Mucosa of rectum (tissue), 2 donors: ENCODE data around the gene CEP112.
A peak's percentile ranks its signal among the peaks of the same experiment; 100 is the strongest.

ENCODE experiments used
- H3K27ac ChIP-seq, 2 donors: one replicate each; pipeline ENCODE4 v1.7.0; 2013; ENCODE audit warnings: inconsistent platforms in 2 of 2, low read depth in 2 of 2, low read length in 2 of 2
- H3K27me3 ChIP-seq, 2 donors: one replicate each; pipeline ENCODE4 v1.7.0; 2013; ENCODE audit warnings: low read length in 2 of 2; ENCODE audit not compliant: control insufficient read depth in 2 of 2, insufficient read depth in 2 of 2
- H3K36me3 ChIP-seq, 2 donors: one replicate each; pipeline ENCODE4 v1.7.0; 2013; ENCODE audit warnings: low read length in 2 of 2; ENCODE audit not compliant: control insufficient read depth in 2 of 2, insufficient read depth in 2 of 2
- H3K4me1 ChIP-seq, 2 donors: one replicate each; pipeline ENCODE4 v1.7.0; 2013; ENCODE audit warnings: low read length in 2 of 2, mild to moderate bottlenecking in 1 of 2; ENCODE audit not compliant: control insufficient read depth in 2 of 2, insufficient read depth in 2 of 2
- H3K4me3 ChIP-seq, 2 donors: one replicate each; pipeline ENCODE4 v1.7.0; 2013; ENCODE audit warnings: low read length in 2 of 2
- H3K9ac ChIP-seq, 2 donors: one replicate each; pipeline ENCODE4 v1.7.0; 2013; ENCODE audit warnings: low read length in 2 of 2, low read depth in 1 of 2, mild to moderate bottlenecking in 1 of 2
- H3K9me3 ChIP-seq, 2 donors: one replicate each; pipeline ENCODE4 v1.7.0; 2013; ENCODE audit warnings: low read length in 2 of 2; ENCODE audit not compliant: control insufficient read depth in 2 of 2
- donor health status: healthy.
- donor health status: Normal muscosa, but diverticular disease.

Gene CEP112

DNA sequence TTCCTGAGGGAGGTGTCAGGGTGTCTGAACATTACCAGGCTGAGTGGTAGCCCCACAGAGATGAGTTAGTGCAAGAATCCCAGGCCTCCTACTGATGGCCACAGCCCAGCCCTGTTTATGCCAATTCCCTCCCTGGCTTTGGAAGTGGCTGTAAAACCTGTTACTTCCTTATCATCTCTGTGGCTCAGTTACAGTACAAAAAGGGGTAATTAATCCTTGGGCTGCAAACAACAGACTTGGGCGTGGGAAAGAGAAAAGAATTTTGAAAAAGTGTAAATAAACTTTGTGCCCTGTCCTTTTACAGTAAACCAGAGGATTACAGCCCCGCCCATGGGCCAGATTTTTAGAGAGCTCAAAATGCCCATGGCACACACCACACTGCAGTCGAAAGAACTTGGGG is 557.4 kb downstream of the CEP112 start:
- H3K27me3 ChIP-seq, result no peaks in the 10 kb centered on the region
- H3K27ac ChIP-seq, result peak overlapping the region; percentile 40 to 61
- H3K9ac ChIP-seq, result no peak overlapping the region
- H3K36me3 ChIP-seq, result no peaks in the 10 kb centered on the region
- H3K4me1 ChIP-seq, result peaks cover 4 to 24% of the 10 kb centered on the region in 2 donors
- H3K9me3 ChIP-seq, result no peaks in the 10 kb centered on the region
- H3K4me3 ChIP-seq, result no peak overlapping the region

DNA sequence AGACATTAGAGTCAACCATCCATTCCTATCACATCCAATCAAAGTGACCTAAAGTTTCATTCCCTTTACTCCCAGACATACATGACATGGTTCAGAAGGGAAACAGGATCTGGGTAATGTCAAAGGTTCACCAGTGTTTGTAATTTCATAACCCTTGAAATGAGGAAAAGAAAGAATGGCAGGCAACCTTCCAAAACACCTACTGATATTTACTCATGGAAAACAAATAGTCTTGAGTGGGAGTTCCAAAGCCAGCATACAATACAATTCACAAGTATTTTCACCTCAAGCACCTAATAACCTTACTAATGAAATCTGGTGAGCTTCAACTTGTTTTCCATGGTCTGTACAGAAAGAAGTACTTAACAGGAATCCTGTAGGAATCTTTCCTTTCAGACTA is 557.9 kb downstream of the CEP112 start:
- H3K9ac ChIP-seq, result no peak overlapping the region
- peak overlapping the region; percentile 40 to 61 for H3K27ac ChIP-seq
- H3K4me1 ChIP-seq, result peaks cover 4 to 23% of the 10 kb centered on the region in 2 donors
- no peak overlapping the region for H3K4me3 ChIP-seq
- no peaks in the 10 kb centered on the region for H3K27me3 ChIP-seq
- no peaks in the 10 kb centered on the region for H3K36me3 ChIP-seq
- H3K9me3 ChIP-seq, result no peaks in the 10 kb centered on the region

DNA sequence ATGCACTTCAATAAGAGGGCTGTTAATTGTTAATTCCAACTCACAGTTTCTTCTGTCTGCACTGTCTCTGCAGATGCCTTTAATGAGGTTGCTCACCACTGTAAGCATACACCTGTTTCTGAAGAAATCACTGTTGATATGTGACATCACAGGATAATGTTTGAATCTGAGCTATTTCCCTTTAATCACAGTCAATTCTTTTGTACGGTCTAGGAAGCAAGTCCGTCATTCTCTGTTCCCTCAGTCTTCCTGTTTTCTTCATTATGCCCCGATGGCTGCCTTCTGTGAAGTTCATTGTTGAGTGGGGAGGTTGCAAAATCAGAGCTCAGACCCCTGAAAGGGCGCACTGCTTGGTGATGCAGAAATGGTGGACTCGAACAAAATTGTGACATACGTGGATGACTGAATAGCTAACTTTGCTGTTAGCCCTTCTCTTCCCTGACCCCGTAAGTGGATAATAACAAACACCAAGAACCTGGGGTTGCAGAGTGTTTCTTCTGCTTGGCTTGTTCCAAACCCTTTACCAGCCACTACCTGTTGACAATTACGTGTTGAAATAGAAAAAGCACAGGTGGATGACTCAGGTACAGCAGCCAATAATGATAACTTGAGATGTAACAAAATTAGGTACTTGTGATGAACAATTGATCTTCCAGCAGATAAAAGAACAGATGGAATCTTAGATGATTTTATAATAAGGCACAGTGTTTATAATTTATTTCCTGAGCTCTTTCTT is 558.6 kb downstream of the CEP112 start:
- no peaks in the 10 kb centered on the region for H3K9me3 ChIP-seq
- H3K27ac ChIP-seq, result peak overlapping the region; percentile 40 to 61
- no peaks in the 10 kb centered on the region for H3K27me3 ChIP-seq
- H3K9ac ChIP-seq, result no peak overlapping the region
- H3K4me1 ChIP-seq, result peaks cover 4 to 25% of the 10 kb centered on the region in 2 donors
- H3K4me3 ChIP-seq, result no peak overlapping the region
- no peaks in the 10 kb centered on the region for H3K36me3 ChIP-seq

DNA sequence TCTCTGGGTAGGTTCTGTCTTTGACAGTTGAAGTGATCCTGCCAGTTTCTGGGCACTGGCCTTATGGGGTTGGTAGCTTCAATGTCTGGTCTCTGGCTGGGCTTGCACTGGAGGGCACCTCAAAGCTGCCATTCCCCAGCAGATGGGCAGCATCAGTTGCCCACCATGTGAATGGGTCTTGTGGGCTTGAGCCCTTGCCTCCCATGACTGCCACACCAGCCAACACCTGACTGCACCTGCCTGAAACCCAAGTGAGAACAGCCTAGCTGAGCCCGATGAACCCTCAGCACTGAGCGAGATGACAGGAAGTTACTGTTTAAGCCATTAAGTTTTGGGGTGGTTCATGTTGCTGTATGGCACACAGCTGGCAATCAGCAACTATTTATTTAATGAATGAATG is 561.4 kb downstream of the CEP112 start:
- Histone ChIP-seq H3K27me3 (no peaks in the 10 kb centered on the region), H3K4me1 (peaks cover 14 to 40% of the 10 kb centered on the region in 2 donors), H3K27ac (peak overlapping the region; percentile 13 to 34), H3K36me3 (no peaks in the 10 kb centered on the region), H3K9ac (no peak overlapping the region), H3K9me3 (no peaks in the 10 kb centered on the region), H3K4me3 (no peak overlapping the region)

DNA sequence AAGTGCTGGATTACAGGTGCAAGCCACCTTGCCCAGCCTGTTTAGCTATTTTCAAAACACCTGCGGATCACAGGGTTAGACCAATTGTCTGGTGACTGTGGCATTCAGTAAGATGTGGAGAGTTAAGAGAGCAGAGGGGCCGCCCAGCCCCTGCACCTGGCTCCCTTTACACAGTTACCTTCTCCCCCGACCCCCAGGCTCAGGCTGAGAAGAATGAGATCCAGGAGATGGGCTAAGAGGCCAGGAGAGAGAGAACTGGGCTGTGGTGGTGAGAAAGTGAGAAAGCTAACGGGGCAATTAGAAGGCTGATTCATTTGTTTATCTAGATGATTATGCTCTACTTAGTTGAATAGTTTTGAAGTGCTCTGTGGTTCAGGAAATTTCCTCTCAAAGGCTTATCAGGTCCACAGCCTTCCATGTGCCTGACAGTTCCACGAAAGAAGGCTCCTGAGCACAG is 562.7 kb downstream of the CEP112 start:
- Histone ChIP-seq H3K27ac (peak overlapping the region in 1 of 2 donors; percentile 2), H3K9ac (no peak overlapping the region), H3K27me3 (no peaks in the 10 kb centered on the region)

DNA sequence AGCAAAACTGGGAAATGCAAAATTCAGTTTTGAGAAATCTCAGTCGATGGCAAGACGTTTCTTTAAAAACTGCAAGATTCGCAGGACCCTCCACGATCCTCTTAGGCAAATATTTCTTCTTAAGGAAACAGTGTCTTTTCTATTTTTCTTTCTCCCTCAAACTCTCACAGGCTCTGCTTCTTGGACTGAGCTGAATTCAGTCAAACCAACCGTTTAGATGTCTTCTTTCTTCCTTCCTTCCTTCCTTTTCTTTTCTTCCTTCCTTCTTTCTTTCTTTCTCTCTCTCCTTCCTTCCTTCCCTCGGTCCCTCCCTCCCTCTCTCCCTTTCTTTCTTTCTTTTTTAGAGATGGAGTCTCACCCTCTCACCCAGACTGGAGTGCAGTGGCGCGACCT is 563.3 kb downstream of the CEP112 start:
- peak overlapping the region; percentile 9 to 38 for H3K9ac ChIP-seq
- H3K36me3 ChIP-seq, result no peaks in the 10 kb centered on the region
- no peaks in the 10 kb centered on the region for H3K9me3 ChIP-seq
- H3K4me3 ChIP-seq, result peak overlapping the region; percentile 1 to 20
- H3K27me3 ChIP-seq, result no peaks in the 10 kb centered on the region
- H3K27ac ChIP-seq, result peak overlapping the region; percentile 13 to 26
- peaks cover 13 to 26% of the 10 kb centered on the region in 2 donors for H3K4me1 ChIP-seq

More for the DNA sequence above, 562.7 kb downstream of the CEP112 start:
- no peaks in the 10 kb centered on the region for H3K9me3 ChIP-seq
- H3K4me1 ChIP-seq, result peaks cover 14 to 32% of the 10 kb centered on the region in 2 donors
- no peak overlapping the region for H3K4me3 ChIP-seq
- no peaks in the 10 kb centered on the region for H3K36me3 ChIP-seq

DNA sequence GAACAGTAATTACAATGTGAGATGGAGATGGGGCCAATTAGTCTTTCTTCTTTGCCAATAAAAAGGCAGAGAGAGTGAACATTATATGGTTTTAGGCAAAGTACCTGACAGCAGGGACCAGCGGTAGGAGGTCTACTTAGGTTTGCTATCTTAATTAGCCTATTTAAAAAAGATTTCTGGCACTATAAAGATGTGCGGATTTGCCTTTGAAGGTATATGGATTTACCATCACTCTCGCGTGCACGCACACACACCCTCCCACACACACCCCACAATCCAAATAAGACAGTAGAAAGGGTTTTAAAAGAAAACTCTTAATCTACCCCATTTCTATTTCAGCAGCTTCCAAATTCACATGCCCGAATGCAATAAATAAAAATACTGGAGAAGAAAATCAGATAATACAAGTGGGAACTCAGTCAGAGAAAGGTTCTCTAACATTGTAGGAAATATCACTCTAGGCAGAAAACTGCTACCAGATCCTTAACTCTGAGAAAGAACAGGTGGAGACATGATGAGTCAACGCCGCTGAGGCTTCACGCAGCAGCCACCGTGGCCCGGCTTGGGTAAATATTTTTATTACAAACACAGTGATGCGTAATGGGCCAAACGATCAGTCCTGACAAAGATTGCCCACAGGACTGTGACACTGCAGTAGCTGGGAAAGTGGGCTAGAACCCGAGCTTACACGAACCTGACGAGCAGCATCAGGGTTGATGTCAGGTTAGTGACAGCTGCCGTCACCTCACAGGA is 563.9 kb downstream of the CEP112 start:
- peak overlapping the region; percentile 37 to 38 for H3K9ac ChIP-seq
- H3K4me3 ChIP-seq, result peak overlapping the region; percentile 1 to 20
- H3K27ac ChIP-seq, result peak overlapping the region; percentile 13 to 26

DNA sequence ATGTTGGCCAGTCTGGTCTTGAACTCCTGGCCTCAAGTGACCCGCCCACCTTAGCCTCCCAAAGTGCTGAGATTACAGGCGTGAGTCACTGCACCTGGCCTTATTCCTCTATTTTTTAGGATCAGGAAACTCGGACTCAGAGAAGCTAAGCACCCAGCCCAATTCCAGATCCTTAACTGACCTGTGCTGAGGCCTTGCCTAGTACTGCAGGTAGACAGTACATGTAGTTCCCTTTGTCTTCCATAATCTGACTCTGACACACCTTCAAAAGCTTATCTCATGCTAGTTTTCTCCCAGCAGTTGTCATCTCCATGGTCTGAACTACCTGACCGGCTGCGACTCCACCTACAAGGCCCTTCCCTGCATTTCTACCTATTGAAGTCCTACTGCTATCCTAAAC is 564.8 kb downstream of the CEP112 start:
- H3K4me1 ChIP-seq, result peaks cover 10 to 23% of the 10 kb centered on the region in 2 donors
- H3K27me3 ChIP-seq, result no peaks in the 10 kb centered on the region
- no peak overlapping the region for H3K4me3 ChIP-seq
- H3K36me3 ChIP-seq, result no peaks in the 10 kb centered on the region
- H3K9ac ChIP-seq, result no peak overlapping the region
- H3K9me3 ChIP-seq, result no peaks in the 10 kb centered on the region
- H3K27ac ChIP-seq, result peak overlapping the region in 1 of 2 donors; percentile 26

More for the DNA sequence above, 563.9 kb downstream of the CEP112 start:
- Histone ChIP-seq H3K36me3 (no peaks in the 10 kb centered on the region), H3K4me1 (peaks cover 10 to 23% of the 10 kb centered on the region in 2 donors), H3K9me3 (no peaks in the 10 kb centered on the region), H3K27me3 (no peaks in the 10 kb centered on the region)

DNA sequence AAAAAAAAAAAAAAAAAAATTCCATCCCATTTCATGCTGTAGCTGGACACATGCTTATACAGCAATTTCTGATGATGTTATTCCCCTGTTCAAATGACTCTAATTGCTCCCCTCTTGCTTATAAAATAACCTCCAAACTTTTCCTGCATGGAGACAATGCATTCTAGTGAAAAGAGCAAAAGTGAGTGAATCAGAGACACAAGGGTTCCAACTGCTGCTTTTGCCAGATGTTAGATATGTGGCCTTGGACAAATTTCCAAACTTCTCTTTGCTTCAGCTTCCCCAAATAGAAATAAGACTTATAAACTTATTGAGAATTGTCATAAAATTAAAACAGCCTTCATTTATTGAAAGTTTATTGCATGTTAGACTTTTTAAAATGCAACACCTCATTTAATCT is 565.5 kb downstream of the CEP112 start:
- Histone ChIP-seq H3K9ac (no peak overlapping the region), H3K36me3 (no peaks in the 10 kb centered on the region), H3K4me1 (peaks cover 10 to 23% of the 10 kb centered on the region in 2 donors), H3K27ac (no peak overlapping the region), H3K9me3 (no peaks in the 10 kb centered on the region), H3K27me3 (no peaks in the 10 kb centered on the region), H3K4me3 (no peak overlapping the region)

DNA sequence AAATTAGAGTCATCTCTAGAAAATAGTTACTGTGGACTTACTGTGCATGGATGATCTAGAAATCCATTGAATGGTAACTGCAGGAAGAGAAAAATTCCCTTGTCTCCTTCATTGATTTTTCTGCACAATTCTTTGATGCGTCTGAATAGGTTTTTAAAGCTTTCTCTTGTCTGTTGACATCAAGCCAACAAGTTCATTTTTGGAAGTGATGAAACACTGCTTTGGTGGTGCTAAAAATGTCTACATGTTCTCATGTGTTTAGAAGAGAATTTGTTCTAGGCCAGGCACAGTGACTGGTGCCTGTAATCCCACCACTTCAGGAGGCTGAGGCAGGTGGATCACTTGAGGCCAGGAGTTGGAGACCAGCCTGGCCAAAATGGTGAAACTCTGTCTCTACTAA is 573.4 kb downstream of the CEP112 start:
- Histone ChIP-seq H3K9ac (no peak overlapping the region), H3K4me3 (no peak overlapping the region), H3K9me3 (no peaks in the 10 kb centered on the region), H3K27ac (no peak overlapping the region), H3K27me3 (no peaks in the 10 kb centered on the region), H3K4me1 (no peaks in the 10 kb centered on the region), H3K36me3 (no peaks in the 10 kb centered on the region)
